ENCODE data around the gene PTPRA. TPM values are rescaled to one million over a fixed set of nuclear protein-coding genes. Genes with fewer than 3 reads are reported as not detected.

PTPRA gene
- total RNA-seq, 1 experiment from 2014 or later: 45.2 TPM

GRCh38 chr20:2978519-2978918 lies 105.2 kb downstream of the PTPRA start:
- H2BK12ac ChIP-seq (ENCODE audit: insufficient read length, low read depth, low read length): no peak overlapping the region
- no peak overlapping the region for H3K4me2 ChIP-seq (ENCODE audit: insufficient read depth, insufficient read length, low read length)
- DNase-seq: no peak
- H3K36me3 Mint-ChIP-seq (ENCODE audit: insufficient read depth in 1 of 3, low read depth in 3 of 3): 0 out of 7 replicates have a peak, but pooled peaks cover 0 to 1% (median 0%) of the 10 kb centered on the region in 3 experiments
- H4K8ac ChIP-seq (replicated peaks; ENCODE audit: insufficient read length, low read depth, low read length): no peak overlapping the region
- no peak overlapping the region for H2BK5ac ChIP-seq (ENCODE audit: insufficient read length, low read length)
- H3K23me2 ChIP-seq (ENCODE audit: insufficient read length, low read depth, low read length, poor library complexity, severe bottlenecking): no peaks in the 10 kb centered on the region
- WGBS (ENCODE audit: extremely low coverage, insufficient read length, low lambda C conversion rate): no CpG with 5 or more reads among the region's 4 CpGs
- H3K79me2 ChIP-seq (ENCODE audit: insufficient read depth, low read length): no peaks in the 10 kb centered on the region
- TF ChIP-seq CTCF (conservative IDR thresholded peaks at IDR 0.05): no peak
- no peak overlapping the region for H3K14ac ChIP-seq (ENCODE audit: insufficient read depth, low read length)
- H3K27me3 ChIP-seq (ENCODE audit: insufficient read depth, low read length): no peaks in the 10 kb centered on the region
- no peak overlapping the region for H3K4me3 Mint-ChIP-seq
- no peak overlapping the region for H3K56ac ChIP-seq (ENCODE audit: insufficient read length, low read depth, low read length)
- H3K4me1 Mint-ChIP-seq: peaks cover 4 to 10% of the 10 kb centered on the region in 2 experiments
- no peak overlapping the region for H3K27ac ChIP-seq (ENCODE audit: insufficient read length, low read depth, low read length)
- H4K20me1 ChIP-seq (ENCODE audit: control insufficient read depth, insufficient read depth, insufficient read length): no peaks in the 10 kb centered on the region
- no peaks in the 10 kb centered on the region for H3K9me3 Mint-ChIP-seq
- no peaks in the 10 kb centered on the region; the same call in 1 of the 2 replicates for H3K4me1 ChIP-seq (ENCODE audit: insufficient read depth, low read length)
- no peaks in the 10 kb centered on the region for H3K79me1 ChIP-seq (ENCODE audit: insufficient read depth, low read depth, low read length, poor library complexity, severe bottlenecking)
- H2BK20ac ChIP-seq (ENCODE audit: low read depth, low read length, poor library complexity, severe bottlenecking): no peak overlapping the region
- peak overlapping the region in 1 of 3 experiments; percentile 2; a peak in 1 of 7 replicates for H3K27ac Mint-ChIP-seq
- no peaks in the 10 kb centered on the region for H3K27me3 Mint-ChIP-seq (ENCODE audit: low read depth)
- H3T11ph ChIP-seq (ENCODE audit: low read length): no peak overlapping the region
- no peak overlapping the region for H3K18ac ChIP-seq (ENCODE audit: insufficient read length, low read depth, low read length)
- no peak overlapping the region for H2BK15ac ChIP-seq (ENCODE audit: low read depth, low read length)
- no peak overlapping the region for H4K91ac ChIP-seq (ENCODE audit: insufficient read length, low read depth, low read length)
- H2AFZ ChIP-seq (ENCODE audit: low read length): no peak overlapping the region
- no peak overlapping the region for H3K23ac ChIP-seq (ENCODE audit: insufficient read length, low read depth, low read length)
- no peak overlapping the region for H3K4ac ChIP-seq (ENCODE audit: low read depth, low read length)
- H3K9ac ChIP-seq (ENCODE audit: extremely low read depth, insufficient read length, low read length): no peak overlapping the region
- no peak overlapping the region for H4K5ac ChIP-seq (ENCODE audit: insufficient read length, low read depth, low read length)
- H2AK5ac ChIP-seq (ENCODE audit: insufficient read length, low read length): no peak overlapping the region
- H3K9me3 ChIP-seq (ENCODE audit: control insufficient read depth, low read depth, low read length): no peaks in the 10 kb centered on the region
- H2BK120ac ChIP-seq (ENCODE audit: low read depth, low read length, poor library complexity, severe bottlenecking): no peak overlapping the region
